ENCODE results near the gene MORC3. TPM values are rescaled to one million over a fixed set of nuclear protein-coding genes. Genes with fewer than 3 reads are reported as not detected.

The MORC3 gene
- total RNA-seq, 1 experiment from 2014 or later = 18.7 TPM

GRCh38 chr21:36425286-36425685, 105.3 kb downstream of the MORC3 start:
- Histone ChIP-seq H2BK12ac (ENCODE audit: insufficient read length, low read depth, low read length) (no peak overlapping the region), H4K5ac (ENCODE audit: insufficient read length, low read depth, low read length) (no peak overlapping the region), H3K4me1 (ENCODE audit: insufficient read depth, low read length) (peaks cover 2% of the 10 kb centered on the region; the same call in 1 of the 2 replicates), H3K9ac (ENCODE audit: extremely low read depth, insufficient read length, low read length) (no peak overlapping the region), H3K4ac (ENCODE audit: low read depth, low read length) (no peak overlapping the region), H3K27ac (ENCODE audit: insufficient read length, low read depth, low read length) (no peak overlapping the region), H3K4me2 (ENCODE audit: insufficient read depth, insufficient read length, low read length) (no peak overlapping the region), H4K8ac (replicated peaks; ENCODE audit: insufficient read length, low read depth, low read length) (no peak overlapping the region), H2BK5ac (ENCODE audit: insufficient read length, low read length) (no peak overlapping the region), H4K91ac (ENCODE audit: insufficient read length, low read depth, low read length) (no peak overlapping the region), H3T11ph (ENCODE audit: low read length) (no peak overlapping the region), H3K79me2 (ENCODE audit: insufficient read depth, low read length) (no peaks in the 10 kb centered on the region), H4K20me1 (ENCODE audit: control insufficient read depth, insufficient read depth, insufficient read length) (peaks cover 4% of the 10 kb centered on the region), H3K56ac (ENCODE audit: insufficient read length, low read depth, low read length) (no peak overlapping the region), H2BK15ac (ENCODE audit: low read depth, low read length) (no peak overlapping the region), H3K79me1 (ENCODE audit: insufficient read depth, low read depth, low read length, poor library complexity, severe bottlenecking) (no peaks in the 10 kb centered on the region), H3K18ac (ENCODE audit: insufficient read length, low read depth, low read length) (no peak overlapping the region), H2BK120ac (ENCODE audit: low read depth, low read length, poor library complexity, severe bottlenecking) (no peak overlapping the region), H3K9me3 (ENCODE audit: control insufficient read depth, low read depth, low read length) (no peaks in the 10 kb centered on the region), H3K23me2 (ENCODE audit: insufficient read length, low read depth, low read length, poor library complexity, severe bottlenecking) (no peaks in the 10 kb centered on the region), H2AFZ (ENCODE audit: low read length) (no peak overlapping the region), H2BK20ac (ENCODE audit: low read depth, low read length, poor library complexity, severe bottlenecking) (no peak overlapping the region), H3K14ac (ENCODE audit: insufficient read depth, low read length) (no peak overlapping the region), H2AK5ac (ENCODE audit: insufficient read length, low read length) (no peak overlapping the region), H3K27me3 (ENCODE audit: insufficient read depth, low read length) (no peaks in the 10 kb centered on the region), H3K23ac (ENCODE audit: insufficient read length, low read depth, low read length) (no peak overlapping the region)
- H3K36me3 Mint-ChIP-seq (ENCODE audit: insufficient read depth in 1 of 3, low read depth in 3 of 3) = peaks cover 0 to 1% (median 1%) of the 10 kb centered on the region in 3 experiments; a peak in 3 of 7 replicates
- no peaks in the 10 kb centered on the region for H3K27me3 Mint-ChIP-seq (ENCODE audit: low read depth)
- peaks cover 18 to 27% of the 10 kb centered on the region in 2 experiments for H3K4me1 Mint-ChIP-seq
- H3K9me3 Mint-ChIP-seq = no peaks in the 10 kb centered on the region; a peak in 1 of 5 replicates
- TF ChIP-seq CTCF (conservative IDR thresholded peaks at IDR 0.05) = no peak
- WGBS (ENCODE audit: extremely low coverage, insufficient read length, low lambda C conversion rate) = no CpG with 5 or more reads among the region's 9 CpGs
- no peak overlapping the region for H3K4me3 Mint-ChIP-seq
- DNase-seq = no peak
- H3K27ac Mint-ChIP-seq = no peak overlapping the region

Other genes with a start within 250 kb of the MORC3 start
- 1.9 and 2.4 TPM in 2 replicates for gene CBR3, start 185.1 kb upstream of the MORC3 start, total RNA-seq (2021)
- 8.7 and 10.0 TPM in 2 replicates for gene DOP1B, start 163.4 kb upstream of the MORC3 start, total RNA-seq (2021)
- 19.3 and 21.7 TPM in 2 replicates for gene CHAF1B, start 65.2 kb downstream of the MORC3 start, total RNA-seq (2021)
- not detected in 2 replicates for gene CLDN14, start 159.9 kb downstream of the MORC3 start, total RNA-seq (2021)